Psoas muscle (tissue), 8 donors: ENCODE measurements around the gene COL8A1. TPM values are rescaled to one million over a fixed set of nuclear protein-coding genes. Genes with fewer than 3 reads are reported as not detected.

ENCODE experiments used
- ATAC-seq, 4 donors: fragments of 200-7000 bp; cut with Tn5 transposase; one replicate each; pipeline ENCODE4 v1.9.1; 2020; ENCODE audit warnings: moderate library complexity in 3 of 4, mild to moderate bottlenecking in 2 of 4
- DNase-seq, 2 donors: peaks; one replicate each; pipeline ENCODE4 v3.0.0-alpha.2; 2020
- H3K27ac ChIP-seq: fragments of 200-600 bp; one replicate; pipeline ENCODE4 v1.8.0; 2022
- H3K27me3 ChIP-seq, 3 donors: fragments of 200-600 bp in 1 of 3; one replicate each; pipeline versions ENCODE4 v1.6.1 to v1.8.0; 2013 to 2022; ENCODE audit warnings: low read length in 2 of 3, mild to moderate bottlenecking in 2 of 3, moderate library complexity in 1 of 3; ENCODE audit not compliant: insufficient read depth in 3 of 3
- H3K36me3 ChIP-seq, 2 donors: fragments of 200-600 bp in 1 of 2; one replicate each; pipeline versions ENCODE4 v1.6.1 to v1.8.0; 2013 to 2022; ENCODE audit warnings: low read depth in 1 of 2, mild to moderate bottlenecking in 1 of 2, moderate library complexity in 1 of 2; ENCODE audit not compliant: insufficient read depth in 1 of 2
- H3K4me1 ChIP-seq: fragments of 200-600 bp; one replicate; pipeline ENCODE4 v1.8.0; 2022
- H3K4me3 ChIP-seq: fragments of 200-600 bp; one replicate; pipeline ENCODE4 v1.8.0; 2022; ENCODE audit warnings: mild to moderate bottlenecking
- H3K9me3 ChIP-seq: fragments of 200-600 bp; one replicate; pipeline ENCODE4 v1.8.0; 2022
- CTCF ChIP-seq: fragments of 200-600 bp; IDR thresholded peaks from one replicate; pipeline ENCODE4 v1.8.0; 2022; ENCODE audit warnings: antibody characterized with exemption
- WGBS, 3 donors: extraction: QIAGEN DNeasy Blood & Tissue Kit; methylation state at CpG; one replicate each; pipeline versions ENCODE4 v1.1.6 to v1.1.7; 2013; 5-methylcytosine and 5-hydroxymethylcytosine counted together
- intact Hi-C, 2 donors: fragments of 100-400 bp; cut with DNase I; formaldehyde crosslinking; loops; one replicate each; pipeline versions ENCODE4 v1.11.0 to v1.14.2; 2022
- polyA plus RNA-seq, 3 donors: library from polyadenylated mRNA; stranded (reverse); fragments of 200-250 nt; gene quantifications; one replicate each; pipeline ENCODE4 v1.2.3, GENCODE V29; 2013
- total RNA-seq, 4 donors: library from RNA; stranded (reverse); fragmentation: NEBNext Ultra II Directional in 2 of 4; extraction: Animal tissue kit (Norgen Biotek cat#: 25700) in 2 of 4; gene quantifications; one replicate each; pipeline versions ENCODE4 v1.2.1 to v1.2.4, GENCODE V29; 2021 to 2023
- donor health status: healthy with polysubstance abuse.
- donor health status: DM: no; HTN: no; CAD: no; lungs with moderate emphysema.
- donor health status: Bipolar disorder and iron deficiency.
- donor health status: healthy.
- donor health status: DM: yes; HTN: yes; CAD: no.
- donor health status: DM: no; HTN: no; CAD: no.
- donor health status: DM: no; HTN: no; CAD: no.
- donor health status: DM: yes; HTN: yes; CAD: no.

Gene COL8A1
- total and polyA plus RNA-seq, 7 donors: 1.2 to 11.3 (median 2.3) TPM

GRCh38 chr3:99747915-99748314, 109.5 kb downstream of the COL8A1 start:
- peak; percentile 5 for TF ChIP-seq CTCF
- no peaks in the 10 kb centered on the region for H3K4me1 ChIP-seq
- H3K36me3 ChIP-seq: no peaks in the 10 kb centered on the region
- intact Hi-C loops: no loop called here
- no peak overlapping the region for H3K27ac ChIP-seq
- no peak for DNase-seq
- peak in 1 of 4 donors; percentile 35 for ATAC-seq
- 28 to 51% (median 30%) methylated on average over 3 of the region's 3 CpGs for WGBS, 3 donors
- no peaks in the 10 kb centered on the region for H3K27me3 ChIP-seq
- H3K9me3 ChIP-seq: no peaks in the 10 kb centered on the region
- no peak overlapping the region for H3K4me3 ChIP-seq

GRCh38 chr3:99751649-99752048, 113.3 kb downstream of the COL8A1 start:
- H3K9me3 ChIP-seq: no peaks in the 10 kb centered on the region
- TF ChIP-seq CTCF: no peak
- DNase-seq (no peak), ATAC-seq (no peak)
- H3K36me3 ChIP-seq: no peaks in the 10 kb centered on the region
- H3K4me1 ChIP-seq: no peaks in the 10 kb centered on the region
- H3K4me3 ChIP-seq: no peak overlapping the region
- WGBS, 3 donors: 86 to 91% (median 90%) methylated on average over 4 of the region's 4 CpGs
- H3K27me3 ChIP-seq: no peaks in the 10 kb centered on the region
- intact Hi-C loops: loop anchor here (2.0 to 10.0 kb wide), 4 partner anchors 109 to 724 kb away; no protein-coding TSS in a partner anchor
- no peak overlapping the region for H3K27ac ChIP-seq

- TF ChIP-seq CTCF: peak; percentile 79
- Histone ChIP-seq H3K27me3 (no peaks in the 10 kb centered on the region), H3K4me1 (peaks cover 10% of the 10 kb centered on the region), H3K36me3 (no peaks in the 10 kb centered on the region), H3K27ac (no peak overlapping the region), H3K4me3 (no peak overlapping the region), H3K9me3 (no peaks in the 10 kb centered on the region)
- intact Hi-C loops: loop anchor here (2.0 to 10.0 kb wide), 4 partner anchors 111 to 726 kb away; no protein-coding TSS in a partner anchor
- ATAC-seq: peak; percentile 54 to 68 (median 58)
- no peak for DNase-seq
- WGBS, 3 donors: 3 to 7% (median 4%) methylated on average over 3 of the region's 3 CpGs
Measured at GRCh38 chr3:99753268-99753975, 115.0 kb downstream of the COL8A1 start.

GRCh38 chr3:99755831-99756230, 117.4 kb downstream of the COL8A1 start:
- DNase-seq (no peak), ATAC-seq (no peak)
- no peaks in the 10 kb centered on the region for H3K36me3 ChIP-seq
- H3K27me3 ChIP-seq: no peaks in the 10 kb centered on the region
- intact Hi-C loops: loop anchor here in 1 of 2 donors (10.0 kb wide), 1 partner anchor 251 kb away; no protein-coding TSS in a partner anchor
- H3K4me3 ChIP-seq: no peak overlapping the region
- TF ChIP-seq CTCF: no peak
- H3K4me1 ChIP-seq: peaks cover 17% of the 10 kb centered on the region
- H3K9me3 ChIP-seq: no peaks in the 10 kb centered on the region
- WGBS, 3 donors: 76 to 91% (median 82%) methylated on average over 6 of the region's 6 CpGs
- H3K27ac ChIP-seq: no peak overlapping the region
